GM19238 (cell line): ENCODE data around the gene FYTTD1.
"Not testable (repeated sequence)": the region's sequence is repeated elsewhere in the genome, so short reads cannot be mapped to it uniquely, and the experiment has no call there.

Experiments used
- DNase-seq: peaks from one replicate; pipeline ENCODE4 v3.0.0; 2011; ENCODE audit warnings: low spot score; ENCODE audit not compliant: insufficient read length

The FYTTD1 gene, protein sequence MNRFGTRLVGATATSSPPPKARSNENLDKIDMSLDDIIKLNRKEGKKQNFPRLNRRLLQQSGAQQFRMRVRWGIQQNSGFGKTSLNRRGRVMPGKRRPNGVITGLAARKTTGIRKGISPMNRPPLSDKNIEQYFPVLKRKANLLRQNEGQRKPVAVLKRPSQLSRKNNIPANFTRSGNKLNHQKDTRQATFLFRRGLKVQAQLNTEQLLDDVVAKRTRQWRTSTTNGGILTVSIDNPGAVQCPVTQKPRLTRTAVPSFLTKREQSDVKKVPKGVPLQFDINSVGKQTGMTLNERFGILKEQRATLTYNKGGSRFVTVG

DNA sequence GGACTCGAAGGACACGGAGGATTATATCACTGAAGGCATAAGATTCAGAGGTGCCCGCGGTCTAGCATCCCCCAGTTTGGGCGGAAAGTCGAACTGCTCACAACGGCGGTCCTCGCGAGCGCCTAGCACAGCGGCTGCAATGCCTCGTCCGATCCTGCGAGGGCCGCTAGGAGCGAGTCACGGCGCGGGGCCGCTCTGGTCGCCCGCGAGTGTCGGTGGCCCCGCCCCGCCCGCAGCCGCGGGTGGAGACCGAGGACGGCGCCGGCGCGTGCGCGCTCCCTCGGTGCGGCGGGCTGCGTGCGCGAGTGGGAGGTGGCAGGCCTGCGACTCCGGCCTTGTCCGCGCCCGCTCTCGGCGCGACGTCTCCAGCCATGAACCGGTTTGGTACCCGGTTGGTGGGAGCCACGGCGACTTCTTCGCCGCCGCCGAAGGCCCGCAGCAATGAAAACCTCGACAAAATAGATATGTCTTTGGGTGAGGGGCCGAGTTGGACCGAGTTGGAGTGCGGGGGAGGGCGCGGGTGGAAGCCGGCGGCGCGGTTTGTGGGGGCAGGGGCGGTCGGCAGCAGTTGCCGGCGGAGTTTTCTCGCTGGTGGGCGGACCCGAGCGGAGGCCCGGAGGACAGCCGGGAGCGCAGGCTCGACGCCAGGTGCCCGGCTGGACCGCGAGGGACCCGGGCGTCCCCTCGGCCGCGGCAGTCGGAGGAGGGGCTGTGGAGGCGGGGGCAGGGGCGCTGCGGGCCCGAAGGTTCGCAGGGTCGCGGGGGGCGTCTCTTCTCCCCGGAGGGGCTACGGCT is at the start of gene FYTTD1:
TSS of gene FYTTD1 (plus strand) at position 283 of the 795 bp plus-strand sequence. CDS start at position 372, 89 bp downstream.
- peak; percentile 83 for DNase-seq

DNA sequence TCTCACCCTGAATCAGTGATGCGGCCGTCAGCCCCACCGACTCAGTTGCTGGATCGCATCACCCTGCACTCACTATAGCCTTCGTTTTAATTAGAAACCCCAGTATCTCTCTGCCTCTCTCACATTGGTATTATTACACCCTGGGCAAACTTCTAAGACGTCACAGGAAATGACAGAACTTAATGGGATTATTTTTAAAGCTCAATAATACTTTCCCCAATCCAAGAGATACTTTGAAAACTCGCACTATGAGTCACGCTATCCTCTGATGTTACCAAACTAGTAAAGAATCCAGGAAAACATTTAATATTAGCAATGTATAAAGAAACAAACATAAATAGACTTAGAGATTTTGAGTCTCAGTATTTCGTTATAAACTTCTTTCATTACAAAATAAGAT is 49.6 kb upstream of the FYTTD1 start:
- no peak for DNase-seq

DNA sequence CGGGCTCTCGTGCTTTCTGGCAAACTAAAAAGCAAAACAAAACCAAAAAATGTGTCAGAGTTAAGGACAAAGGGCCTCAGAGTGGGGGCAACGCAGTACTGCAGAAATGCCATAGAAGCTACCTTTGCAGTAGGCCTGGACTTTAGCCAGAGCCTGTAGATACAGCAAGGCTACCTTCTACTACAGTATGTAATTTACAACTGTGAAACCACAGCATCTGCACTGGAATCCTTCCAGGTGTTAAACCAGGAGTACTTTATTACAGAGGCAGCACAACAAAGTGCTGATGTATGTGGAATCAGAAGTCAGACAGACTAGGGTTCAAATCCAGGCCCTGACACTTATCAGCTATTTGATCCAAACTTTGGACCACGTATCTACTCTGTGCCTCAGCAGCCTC is 47.8 kb upstream of the FYTTD1 start:
- DNase-seq = no peak

DNA sequence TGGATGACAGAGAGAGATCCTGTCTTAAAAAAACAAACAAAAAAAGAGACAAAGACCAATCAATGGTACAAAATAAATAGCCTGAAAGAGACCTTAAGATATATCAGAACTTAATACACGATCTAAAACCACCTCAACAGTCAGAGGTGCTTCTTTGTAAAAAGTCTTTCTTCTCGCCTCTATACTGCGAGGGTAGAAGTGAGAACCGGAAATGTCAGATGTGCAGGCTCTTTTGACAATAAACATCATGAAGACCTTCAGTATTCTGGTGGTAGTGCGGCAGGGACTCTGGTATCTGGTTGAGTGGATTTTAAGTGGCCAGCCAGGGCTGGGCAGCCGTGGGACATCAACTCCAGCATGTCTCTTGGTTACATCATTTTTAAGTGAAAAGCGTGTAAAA is 43.0 kb upstream of the FYTTD1 start:
- DNase-seq = no peak

DNA sequence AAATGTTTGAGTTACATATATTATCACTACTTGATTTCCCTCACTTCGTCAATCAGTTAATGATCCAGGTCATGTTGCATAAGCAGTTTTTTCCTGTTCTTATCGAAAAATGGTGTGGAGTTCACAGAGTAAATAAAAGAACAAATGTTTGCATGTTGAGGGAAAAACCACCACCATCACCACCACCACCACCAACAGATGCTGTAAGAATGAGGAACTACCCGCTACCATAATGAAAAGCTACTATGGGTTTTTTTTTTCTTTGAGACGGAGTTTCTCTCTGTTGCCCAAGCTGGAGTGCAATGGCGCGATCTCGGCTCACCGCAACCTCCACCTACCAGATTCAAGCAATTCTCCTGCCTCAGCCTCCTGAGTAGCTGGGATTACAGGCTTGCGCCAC is 40.5 kb upstream of the FYTTD1 start:
- no peak for DNase-seq

DNA sequence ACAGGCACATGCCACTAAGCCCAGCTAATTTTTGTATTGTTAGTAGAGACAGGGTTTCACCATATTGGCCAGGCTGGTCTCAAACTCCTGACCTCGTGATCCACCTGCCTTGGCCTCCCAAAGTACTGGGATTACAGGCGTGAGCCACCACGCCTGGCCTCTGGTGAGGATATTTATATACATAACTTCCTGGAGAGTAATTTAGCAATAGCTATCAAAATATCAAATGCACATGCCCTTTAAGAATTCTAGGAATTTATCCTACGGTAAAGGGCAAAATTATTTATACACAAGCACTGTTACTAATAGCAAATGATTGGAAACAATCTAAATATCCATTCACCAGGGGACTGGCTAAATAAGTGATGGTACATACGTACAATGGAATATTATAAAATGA is 38.7 kb upstream of the FYTTD1 start:
- DNase-seq = not testable (repeated sequence)

DNA sequence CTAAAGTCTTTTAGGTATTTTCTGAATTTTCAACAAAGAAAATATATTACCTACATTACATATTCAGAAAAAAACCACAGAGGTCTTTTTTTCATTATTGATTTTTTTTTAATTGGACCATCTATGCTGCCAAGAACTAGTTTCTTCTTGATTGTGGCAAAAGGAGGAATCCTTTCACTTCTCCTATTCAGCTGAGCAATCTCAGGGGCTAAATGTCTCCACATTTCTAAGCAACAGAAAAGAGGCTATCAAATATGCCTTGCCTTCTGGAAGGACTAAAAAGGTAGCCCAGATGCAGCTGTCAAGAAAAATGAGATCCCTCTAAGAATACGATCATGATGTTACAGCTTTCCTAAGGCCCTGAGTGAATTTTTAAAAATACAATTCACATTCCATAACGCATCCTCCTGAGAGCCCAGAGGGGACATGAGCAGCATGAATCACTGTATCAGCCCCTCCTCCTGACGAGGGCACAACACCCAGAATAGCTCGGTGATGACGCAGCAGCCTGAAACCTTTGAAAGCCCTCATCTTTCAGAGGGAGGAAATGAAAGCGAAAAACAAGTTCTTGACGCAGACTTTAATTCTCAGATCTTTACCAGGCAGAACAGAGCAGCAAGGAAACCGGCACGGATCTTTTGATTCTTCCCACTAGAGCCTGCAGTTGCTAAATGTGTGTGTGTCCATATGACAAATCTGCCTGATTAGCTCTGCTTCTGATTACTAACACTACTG is 37.5 kb upstream of the FYTTD1 start:
- peak; percentile 28 for DNase-seq

DNA sequence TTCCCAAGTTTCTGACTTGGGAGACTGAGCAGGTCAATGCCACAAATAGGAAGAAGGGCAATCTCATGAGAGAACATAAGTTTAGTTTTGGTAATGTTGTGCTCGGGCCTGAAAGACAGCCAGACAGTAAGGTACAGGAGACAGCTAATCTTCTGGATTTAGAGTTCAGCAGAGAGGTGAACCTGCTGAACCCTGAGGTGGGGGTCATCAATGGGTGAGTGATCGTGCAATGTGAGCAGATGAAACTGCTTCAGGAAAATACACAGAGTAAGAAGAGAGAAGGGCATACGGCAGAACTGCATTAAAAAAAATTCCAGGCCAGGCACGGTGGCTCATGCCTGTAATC is 36.2 kb upstream of the FYTTD1 start:
- DNase-seq = no peak

DNA sequence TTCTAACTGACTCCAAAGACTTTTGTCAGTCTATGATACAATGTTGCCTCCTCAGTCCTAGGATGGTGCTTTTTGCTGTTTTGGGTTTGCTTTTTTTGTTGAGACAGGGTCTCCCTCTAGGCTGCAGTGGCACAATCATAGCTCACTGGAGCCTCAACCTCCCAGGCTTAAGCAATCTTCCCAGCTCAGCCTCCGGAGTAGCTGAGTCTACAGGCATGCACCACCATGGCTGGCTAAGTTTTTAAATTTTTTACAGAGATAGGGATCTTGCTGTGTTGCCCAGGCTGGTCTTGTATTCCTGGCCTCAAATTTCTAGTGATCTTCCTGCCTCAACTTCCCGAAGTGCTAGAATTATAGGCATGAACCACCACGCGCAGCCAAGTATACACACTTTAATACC is 35.4 kb upstream of the FYTTD1 start:
- DNase-seq = no peak

DNA sequence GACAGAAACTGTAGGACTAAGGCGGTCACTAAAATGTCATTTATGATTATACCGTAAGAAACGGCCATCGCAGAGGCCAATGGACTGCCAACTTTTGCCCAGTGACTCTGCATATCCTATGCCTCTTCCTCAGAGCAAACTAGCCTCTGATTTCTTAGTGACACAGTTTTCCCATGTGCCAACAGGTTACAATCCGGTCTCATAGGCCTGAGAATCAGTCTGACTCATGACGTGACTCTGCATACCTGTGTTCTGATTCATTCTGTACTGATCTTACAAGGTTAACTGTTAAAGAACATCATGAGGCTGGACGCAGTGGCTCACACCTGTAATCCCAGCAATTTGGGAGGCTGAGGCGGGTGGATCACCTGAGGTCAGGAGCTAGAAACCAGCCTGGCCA is 30.8 kb upstream of the FYTTD1 start:
- no peak for DNase-seq

DNA sequence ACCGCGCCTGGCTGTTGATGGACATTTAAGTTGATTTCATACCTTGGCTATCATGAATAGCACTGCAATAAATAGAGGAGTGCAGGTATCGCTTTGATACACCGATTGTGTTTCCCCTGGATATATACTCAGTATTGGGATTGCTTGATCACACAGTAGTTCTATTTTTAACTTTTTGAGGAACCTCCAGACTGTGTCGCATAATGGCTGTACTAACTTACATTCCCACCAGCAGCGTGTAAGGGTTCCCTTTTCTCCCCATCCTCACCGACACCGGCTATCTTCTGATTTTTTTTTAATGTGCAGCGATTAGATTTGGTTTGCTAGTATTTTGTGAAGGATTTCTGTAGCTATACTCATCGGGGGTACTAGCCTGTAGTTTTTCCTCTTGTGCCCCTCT is 29.0 kb upstream of the FYTTD1 start:
- DNase-seq = no peak

DNA sequence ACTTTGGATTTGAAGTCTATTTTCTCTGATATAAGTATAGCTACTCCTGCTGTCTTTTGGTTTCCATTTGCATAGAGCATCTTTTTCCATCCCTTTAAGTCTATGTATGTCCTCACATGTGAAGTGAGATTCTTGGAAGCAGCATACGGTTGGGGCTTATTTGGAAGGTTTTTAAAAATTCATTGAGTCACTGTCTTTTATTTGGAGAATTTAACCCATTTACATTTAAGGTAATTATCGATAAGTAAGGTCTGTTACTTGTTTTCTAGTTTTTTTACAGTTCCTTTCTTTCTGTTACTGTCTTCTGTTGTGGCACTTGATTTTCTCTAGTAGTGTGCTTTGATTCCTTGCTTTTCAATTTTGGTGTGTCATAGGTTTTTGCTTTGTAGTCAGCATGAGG is 26.9 kb upstream of the FYTTD1 start:
- no peak for DNase-seq

DNA sequence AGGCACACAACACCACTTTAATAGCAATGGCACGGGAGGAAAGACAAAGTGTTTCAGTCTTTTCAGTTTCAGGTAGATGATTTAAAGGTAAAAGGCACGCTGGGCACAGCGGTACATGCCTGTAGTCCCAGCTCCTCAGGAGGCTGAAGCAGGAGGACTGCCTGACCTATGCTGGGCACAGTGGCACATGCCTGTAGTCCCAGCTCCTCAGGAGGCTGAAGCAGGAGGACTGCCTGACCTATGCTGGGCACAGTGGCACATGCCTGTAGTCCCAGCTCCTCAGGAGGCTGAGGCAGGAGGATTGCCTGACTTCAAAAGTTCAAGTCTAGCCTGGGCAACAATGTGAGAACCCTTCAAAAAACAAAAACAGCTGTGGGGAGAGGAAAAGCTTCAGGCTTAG is 21.8 kb upstream of the FYTTD1 start:
- not testable (repeated sequence) for DNase-seq

DNA sequence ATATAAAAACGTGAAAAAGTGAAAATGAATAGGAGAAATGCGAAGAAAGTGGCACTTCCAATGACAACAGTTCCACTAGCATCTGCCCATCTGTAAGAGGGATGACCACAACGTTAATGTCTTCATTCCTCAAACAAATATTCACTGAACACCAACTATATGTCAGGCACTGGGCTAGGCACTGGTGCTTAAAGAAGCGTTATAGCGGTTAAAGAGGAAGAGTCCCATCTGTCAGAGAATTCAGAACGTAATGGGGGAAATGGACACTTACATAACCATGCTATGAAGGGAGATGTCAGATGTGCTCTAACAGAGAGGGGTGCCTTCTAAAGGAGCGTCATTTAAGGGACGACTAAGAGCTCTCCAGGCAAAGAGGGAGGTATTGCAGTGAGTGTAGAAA is 21.2 kb upstream of the FYTTD1 start:
- DNase-seq = no peak

DNA sequence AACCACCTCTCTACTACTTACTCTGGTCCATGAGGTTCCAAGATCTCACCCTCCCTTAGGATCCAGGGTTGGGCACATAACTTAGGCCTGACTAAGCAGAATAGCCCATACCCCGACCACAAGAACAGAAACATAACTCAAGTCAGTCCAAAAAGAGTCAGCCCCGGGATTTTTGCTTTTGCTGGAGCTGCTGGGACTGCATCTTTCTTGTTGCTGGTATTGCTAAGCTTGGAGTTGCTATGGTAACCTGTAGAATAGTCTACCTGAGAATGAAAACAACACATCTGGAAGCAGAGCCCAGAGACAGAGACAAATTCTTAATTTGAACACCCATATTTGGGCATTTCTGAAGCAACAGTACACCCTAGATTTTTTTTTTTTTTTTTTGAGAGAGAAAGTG is 19.5 kb upstream of the FYTTD1 start:
- DNase-seq = no peak

DNA sequence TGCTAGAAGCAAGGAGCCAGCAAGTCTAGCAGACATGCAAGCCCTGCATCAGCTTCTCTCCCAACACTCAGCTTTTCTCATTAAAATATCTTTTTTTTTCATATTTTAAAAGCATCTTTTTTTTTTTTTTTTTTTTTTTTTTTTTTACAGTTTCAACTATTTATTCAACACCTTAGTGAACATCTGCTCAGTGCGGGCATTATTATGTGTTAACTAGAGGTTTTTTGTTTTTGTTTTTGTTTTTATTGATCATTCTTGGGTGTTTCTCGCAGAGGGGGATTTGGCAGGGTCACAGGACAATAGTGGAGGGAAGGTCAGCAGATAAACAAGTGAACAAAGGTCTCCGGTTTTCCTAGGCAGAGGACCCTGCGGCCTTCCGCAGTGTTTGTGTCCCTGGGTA is 18.9 kb upstream of the FYTTD1 start:
- DNase-seq = not testable (repeated sequence)

DNA sequence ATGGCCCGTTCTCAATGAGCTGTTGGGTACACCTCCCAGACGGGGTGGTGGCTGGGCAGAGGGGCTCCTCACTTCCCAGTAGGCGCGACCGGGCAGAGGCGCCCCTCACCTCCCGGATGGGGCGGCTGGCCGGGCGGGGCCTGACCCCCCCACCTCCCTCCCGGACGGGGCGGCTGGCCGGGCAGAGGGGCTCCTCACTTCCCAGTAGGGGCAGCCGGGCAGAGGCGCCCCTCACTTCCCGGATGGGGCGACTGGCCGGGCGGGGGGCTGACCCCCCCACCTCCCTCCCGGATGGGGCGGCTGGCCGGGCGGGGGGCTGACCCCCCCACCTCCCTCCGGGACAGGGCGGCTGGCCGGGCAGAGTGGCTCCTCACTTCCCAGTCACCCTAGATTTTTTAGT is 18.2 kb upstream of the FYTTD1 start:
- not testable (repeated sequence) for DNase-seq

DNA sequence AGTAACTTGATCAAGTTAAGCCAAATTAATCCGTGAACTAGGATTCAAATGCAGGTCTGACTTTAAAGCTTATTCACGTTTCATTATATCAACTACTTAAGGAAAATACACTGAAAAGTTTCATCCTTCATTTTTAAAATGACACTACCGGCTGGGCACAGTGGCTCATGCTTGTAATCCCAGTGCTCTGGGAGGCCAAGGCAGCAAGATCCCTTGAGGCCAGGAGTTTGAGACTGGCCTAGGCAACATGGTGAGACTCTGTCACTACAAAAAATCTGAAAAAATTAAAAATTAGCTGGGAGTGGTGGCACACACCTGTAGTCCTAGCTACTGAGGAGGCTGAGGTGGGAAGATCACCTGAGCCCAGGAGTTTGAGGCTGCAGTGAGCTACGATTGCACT is 16.6 kb upstream of the FYTTD1 start:
- DNase-seq = no peak

DNA sequence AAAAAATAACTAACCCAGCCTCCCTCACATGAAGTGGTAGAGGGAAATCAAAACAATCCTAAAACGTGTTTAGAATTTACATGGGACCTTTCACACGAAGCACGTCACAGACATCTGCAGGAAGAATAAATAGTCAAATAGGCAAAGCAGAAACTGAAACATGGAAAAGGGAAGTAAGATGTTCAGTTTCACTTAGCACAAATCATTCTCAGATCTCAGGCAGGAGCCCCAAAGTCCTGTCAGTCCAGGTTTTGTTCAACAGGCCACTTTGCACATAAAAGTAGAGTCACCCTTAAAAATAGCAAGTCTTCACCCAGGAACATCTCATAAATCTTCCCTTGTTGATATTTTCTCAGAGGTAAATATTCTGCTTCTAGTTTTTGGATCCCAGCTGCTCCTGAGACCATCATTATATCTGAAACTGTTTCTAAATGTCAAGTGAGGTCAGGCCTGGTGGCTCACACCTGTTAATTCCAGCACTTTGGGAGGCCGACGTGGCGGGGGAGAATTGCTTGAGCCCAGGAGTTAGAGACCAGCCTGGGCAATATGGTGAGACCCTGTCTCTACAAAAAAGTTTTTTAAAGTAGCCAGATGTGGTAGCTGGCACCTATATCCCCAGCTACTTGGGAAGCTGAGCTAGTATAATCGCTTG is 14.9 kb upstream of the FYTTD1 start:
- DNase-seq = peak; percentile 53

DNA sequence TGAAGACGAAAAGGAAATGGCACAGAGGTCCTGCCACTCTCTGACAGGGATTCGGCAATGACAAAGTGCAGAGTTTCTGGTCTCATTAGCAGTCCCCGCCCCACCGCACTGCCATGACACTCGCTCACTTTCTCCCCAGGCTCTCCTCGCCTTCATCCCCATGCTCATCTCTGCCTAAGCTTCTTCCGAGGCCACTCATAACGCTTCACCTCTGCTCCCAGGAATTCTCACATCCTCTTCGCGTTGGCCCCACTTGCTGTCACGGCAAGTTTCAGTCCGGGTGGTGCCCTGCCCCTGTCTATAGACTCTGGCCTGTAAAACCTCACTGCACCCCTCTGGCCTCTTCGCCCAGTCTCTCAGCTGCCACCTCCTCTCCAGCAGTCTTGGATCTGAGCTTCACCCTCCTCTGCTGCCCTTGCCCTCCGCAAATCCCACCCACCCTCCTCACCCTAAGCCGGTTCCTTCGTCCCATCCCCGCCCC is 13.6 kb upstream of the FYTTD1 start:
- peak; percentile 46 for DNase-seq

DNA sequence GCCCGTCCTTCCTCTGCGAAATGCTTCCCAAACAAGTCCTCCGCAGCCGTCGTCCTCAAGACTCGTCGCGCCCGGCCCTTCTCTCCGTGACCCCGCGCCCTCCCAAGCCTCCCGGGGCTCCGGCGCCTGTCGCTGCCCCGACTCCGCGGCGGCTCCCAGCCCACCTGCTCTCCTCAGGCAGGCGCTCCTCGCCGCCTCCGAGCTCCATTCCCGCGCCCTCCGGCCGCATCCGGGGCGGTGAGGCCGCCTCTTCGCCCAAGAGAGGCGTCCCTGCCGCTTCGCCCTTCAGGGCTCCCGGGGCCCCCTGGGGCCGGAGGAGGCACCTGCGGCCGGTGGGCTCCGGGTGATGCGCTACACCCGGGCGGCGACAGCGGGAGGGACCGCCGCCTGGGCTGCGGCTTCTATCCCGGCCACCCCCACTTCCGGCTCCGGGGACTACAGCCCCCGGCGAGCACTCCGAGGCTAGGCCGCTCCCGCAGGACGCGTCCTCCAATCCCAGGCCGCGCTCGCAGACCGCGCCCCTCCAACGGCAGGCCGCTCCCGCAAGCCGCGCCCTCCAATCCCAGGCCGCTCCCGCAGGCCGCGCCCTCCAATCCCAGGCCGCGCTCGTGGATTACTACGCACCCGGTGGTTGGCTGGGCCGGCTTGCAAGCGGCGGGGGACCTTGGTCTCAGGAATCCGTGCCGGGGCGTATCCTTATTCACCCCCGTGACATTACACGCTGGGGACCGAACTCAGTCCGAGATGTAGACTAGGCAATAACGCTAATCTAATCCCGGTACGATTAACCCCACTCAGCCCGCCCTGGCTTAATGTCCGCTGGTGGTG is 13.0 kb upstream of the FYTTD1 start, which contains the start of gene RUBCN:
TSS of gene RUBCN (minus strand) at position 414 of the 828 bp plus-strand sequence. CDS start at position 229, 185 bp downstream.
- DNase-seq = peak; percentile 88
